GM12873 (cell line): Measurements from ENCODE around the gene TMEM201.

Source experiments
- CTCF ChIP-seq: IDR thresholded peaks from 2 replicates; pipeline ENCODE4 v1.5.1; 2012; ENCODE audit warnings: low read depth, mild to moderate bottlenecking, moderate library complexity, low read length, control low read depth; ENCODE audit not compliant: insufficient read depth; ENCODE audit errors: missing control alignments

TMEM201 gene

GRCh38 chr1:9649769-9650168 is 61.1 kb downstream of the TMEM201 start:
- TF ChIP-seq CTCF = no peak

- TF ChIP-seq CTCF = no peak
These were observed 62.5 kb downstream of the TMEM201 start for GRCh38 chr1:9651220-9651564.

- TF ChIP-seq CTCF = no peak
These were observed 63.1 kb downstream of the TMEM201 start, which contains the start of gene PIK3CD for GRCh38 chr1:9651565-9652378. PIK3CD (plus strand) TSS chr1:9651731; CDS start chr1:9710456, 58,725 bp downstream.

- TF ChIP-seq CTCF = peak; percentile 20
These were observed 63.9 kb downstream of the TMEM201 start for GRCh38 chr1:9652379-9653209.

- no peak for TF ChIP-seq CTCF
These were observed 64.4 kb downstream of the TMEM201 start for GRCh38 chr1:9653210-9653490.

GRCh38 chr1:9653491-9654050 is 64.9 kb downstream of the TMEM201 start:
- TF ChIP-seq CTCF = no peak
